ENCODE data around the gene OR52M1.

OR52M1 gene

GRCh38 chr11:4547416-4547815, 2.4 kb downstream of the OR52M1 start:
- TF ChIP-seq CTCF (IDR thresholded peaks at IDR 0.05; ENCODE audit: low read depth, low read length, poor library complexity, severe bottlenecking) = no peak
- no peak for TF ChIP-seq EZH2phosphoT487 (IDR thresholded peaks at IDR 0.05; ENCODE audit: borderline replicate concordance, low read length)
- H3K9me2 ChIP-seq (replicated peaks; ENCODE audit: control insufficient read depth, low read length) = no peaks in the 10 kb centered on the region; the same call in 1 of the 2 replicates
- H3K4me2 ChIP-seq (ENCODE audit: low read length) = no peak overlapping the region
- H3K27me3 ChIP-seq (ENCODE audit: control insufficient read depth, low read length) = no peaks in the 10 kb centered on the region
- no peaks in the 10 kb centered on the region for H3F3A ChIP-seq (ENCODE audit: control insufficient read depth, insufficient read depth)
- H3K4me3 ChIP-seq (ENCODE audit: low read length) = no peak overlapping the region
- H3K27ac ChIP-seq (ENCODE audit: low read depth, low read length) = no peak overlapping the region
- H3K4me1 ChIP-seq (ENCODE audit: control insufficient read depth, low read length) = no peaks in the 10 kb centered on the region
- H3K9me3 ChIP-seq (ENCODE audit: control insufficient read depth, insufficient read depth, low read length) = no peaks in the 10 kb centered on the region
- H4K20me1 ChIP-seq (ENCODE audit: control insufficient read depth, insufficient read depth, low read depth, low read length) = no peaks in the 10 kb centered on the region
- H3K36me3 ChIP-seq (ENCODE audit: control insufficient read depth, low read length) = no peaks in the 10 kb centered on the region
- H3K79me2 ChIP-seq (ENCODE audit: control insufficient read depth, low read length) = no peaks in the 10 kb centered on the region

GRCh38 chr11:4551346-4551979, 6.5 kb downstream of the OR52M1 start:
- Histone ChIP-seq H3K9me2 (replicated peaks; ENCODE audit: control insufficient read depth, low read length) (no peaks in the 10 kb centered on the region; the same call in 1 of the 2 replicates), H3K79me2 (ENCODE audit: control insufficient read depth, low read length) (no peaks in the 10 kb centered on the region), H3K36me3 (ENCODE audit: control insufficient read depth, low read length) (no peaks in the 10 kb centered on the region), H3K4me2 (ENCODE audit: low read length) (no peak overlapping the region), H3K27me3 (ENCODE audit: control insufficient read depth, low read length) (no peaks in the 10 kb centered on the region), H3K4me1 (ENCODE audit: control insufficient read depth, low read length) (no peaks in the 10 kb centered on the region), H3K27ac (ENCODE audit: low read depth, low read length) (no peak overlapping the region), H4K20me1 (ENCODE audit: control insufficient read depth, insufficient read depth, low read depth, low read length) (no peaks in the 10 kb centered on the region), H3K9me3 (ENCODE audit: control insufficient read depth, insufficient read depth, low read length) (no peaks in the 10 kb centered on the region), H3K4me3 (ENCODE audit: low read length) (no peak overlapping the region), H3F3A (ENCODE audit: control insufficient read depth, insufficient read depth) (no peaks in the 10 kb centered on the region)
- no peak for TF ChIP-seq EZH2phosphoT487 (IDR thresholded peaks at IDR 0.05; ENCODE audit: borderline replicate concordance, low read length)
- TF ChIP-seq CTCF (IDR thresholded peaks at IDR 0.05; ENCODE audit: low read depth, low read length, poor library complexity, severe bottlenecking) = peak; percentile 56

- no peak overlapping the region for H3K4me3 ChIP-seq (ENCODE audit: low read length)
- no peaks in the 10 kb centered on the region for H3K79me2 ChIP-seq (ENCODE audit: control insufficient read depth, low read length)
- no peaks in the 10 kb centered on the region for H3K4me1 ChIP-seq (ENCODE audit: control insufficient read depth, low read length)
- H3K9me3 ChIP-seq (ENCODE audit: control insufficient read depth, insufficient read depth, low read length) = no peaks in the 10 kb centered on the region
- TF ChIP-seq CTCF (IDR thresholded peaks at IDR 0.05; ENCODE audit: low read depth, low read length, poor library complexity, severe bottlenecking) = no peak
- no peak for TF ChIP-seq EZH2phosphoT487 (IDR thresholded peaks at IDR 0.05; ENCODE audit: borderline replicate concordance, low read length)
- H3K36me3 ChIP-seq (ENCODE audit: control insufficient read depth, low read length) = no peaks in the 10 kb centered on the region
- no peaks in the 10 kb centered on the region for H3K27me3 ChIP-seq (ENCODE audit: control insufficient read depth, low read length)
- no peaks in the 10 kb centered on the region for H3F3A ChIP-seq (ENCODE audit: control insufficient read depth, insufficient read depth)
- H3K9me2 ChIP-seq (replicated peaks; ENCODE audit: control insufficient read depth, low read length) = no peaks in the 10 kb centered on the region
- H3K4me2 ChIP-seq (ENCODE audit: low read length) = no peak overlapping the region
- no peak overlapping the region for H3K27ac ChIP-seq (ENCODE audit: low read depth, low read length)
- H4K20me1 ChIP-seq (ENCODE audit: control insufficient read depth, insufficient read depth, low read depth, low read length) = no peaks in the 10 kb centered on the region
Observed at GRCh38 chr11:4559527-4560440, 14.8 kb downstream of the OR52M1 start.
